Loucy (cell line): ENCODE results near the gene CEACAM21.

Experiments
- H2AFZ ChIP-seq: fragments of 200-600 bp; sonication (generic); 2 replicates; pipeline ENCODE4 v1.6.0; 2016; ENCODE audit warnings: antibody characterized with exemption, mild to moderate bottlenecking, low read length, moderate library complexity
- H3F3A ChIP-seq: fragments of 200-600 bp; 2 replicates; pipeline ENCODE4 v1.6.0; 2016; ENCODE audit warnings: antibody characterized with exemption, low read depth, mild to moderate bottlenecking
- H3K27me3 ChIP-seq: fragments of 200-600 bp; sonication (generic); 2 replicates; pipeline ENCODE4 v1.6.1; 2014; ENCODE audit warnings: low read length, mild to moderate bottlenecking; ENCODE audit not compliant: insufficient read depth, poor library complexity, severe bottlenecking
- H3K36me3 ChIP-seq: fragments of 200-600 bp; sonication (generic); 2 replicates; pipeline ENCODE4 v1.6.1; 2016; ENCODE audit warnings: low read length; ENCODE audit not compliant: insufficient read depth
- H3K4me1 ChIP-seq: fragments of 200-600 bp; sonication (generic); 2 replicates; pipeline ENCODE4 v1.5.1; 2014; ENCODE audit warnings: low read length, mild to moderate bottlenecking; ENCODE audit not compliant: insufficient read depth, poor library complexity, severe bottlenecking
- H3K4me2 ChIP-seq: fragments of 200-600 bp; sonication (generic); 2 replicates; pipeline ENCODE4 v1.6.0; 2014; ENCODE audit warnings: antibody characterized with exemption, low read length, low read depth, mild to moderate bottlenecking; ENCODE audit not compliant: poor library complexity, severe bottlenecking
- H3K4me3 ChIP-seq: fragments of 200-600 bp; sonication (generic); 2 replicates; pipeline ENCODE4 v1.5.1; 2014; ENCODE audit warnings: low read length, mild to moderate bottlenecking, mixed read lengths; ENCODE audit not compliant: poor library complexity, severe bottlenecking
- H3K79me2 ChIP-seq: fragments of 200-600 bp; sonication (generic); 2 replicates; pipeline ENCODE4 v1.6.1; 2014; ENCODE audit warnings: low read length; ENCODE audit not compliant: insufficient read depth
- H3K9ac ChIP-seq: fragments of 200-600 bp; sonication (generic); 2 replicates; pipeline ENCODE4 v1.6.0; 2014; ENCODE audit warnings: mild to moderate bottlenecking, low read depth, low read length, moderate library complexity; ENCODE audit not compliant: poor library complexity, severe bottlenecking
- H3K9me2 ChIP-seq: fragments of 200-600 bp; sonication (generic); replicated peaks from 2 replicates; pipeline ENCODE4 v1.6.1; 2016; ENCODE audit warnings: low read depth, low read length, mixed read lengths
- H3K9me3 ChIP-seq: fragments of 200-600 bp; sonication (generic); 2 replicates; pipeline ENCODE4 v1.6.1; 2014; ENCODE audit warnings: mild to moderate bottlenecking, antibody characterized with exemption, low read length, low read depth; ENCODE audit not compliant: insufficient read depth
- H4K20me1 ChIP-seq: fragments of 200-600 bp; sonication (generic); 2 replicates; pipeline ENCODE4 v1.6.0; 2014; ENCODE audit warnings: antibody characterized with exemption, low read length, mild to moderate bottlenecking; ENCODE audit not compliant: insufficient read depth, poor library complexity, severe bottlenecking
- CTCF ChIP-seq: fragments of 200-600 bp; sonication (generic); conservative IDR thresholded peaks from 2 replicates; pipeline ENCODE4 v1.5.1; 2014; ENCODE audit warnings: mild to moderate bottlenecking, antibody characterized with exemption, low read length
- EZH2phosphoT487 ChIP-seq: fragments of 200-600 bp; IDR thresholded peaks from 2 replicates; pipeline ENCODE4 v1.6.1; 2018; ENCODE audit warnings: antibody characterized with exemption, mild to moderate bottlenecking, moderate library complexity, borderline replicate concordance

Gene CEACAM21

GRCh38 chr19:41615207-41615606 lies 39.2 kb downstream of the CEACAM21 start:
- no peaks in the 10 kb centered on the region for H3K79me2 ChIP-seq
- H3K4me1 ChIP-seq: no peaks in the 10 kb centered on the region
- no peaks in the 10 kb centered on the region; the same call in 1 of the 2 replicates for H3K9me3 ChIP-seq
- no peaks in the 10 kb centered on the region for H3K9me2 ChIP-seq
- H3F3A ChIP-seq: no peaks in the 10 kb centered on the region
- no peak for TF ChIP-seq CTCF
- no peak for TF ChIP-seq EZH2phosphoT487
- no peak overlapping the region for H3K4me2 ChIP-seq
- H3K9ac ChIP-seq: no peak overlapping the region
- no peaks in the 10 kb centered on the region for H4K20me1 ChIP-seq
- no peaks in the 10 kb centered on the region for H3K36me3 ChIP-seq
- no peak overlapping the region for H2AFZ ChIP-seq
- no peak overlapping the region for H3K4me3 ChIP-seq
- H3K27me3 ChIP-seq: no peaks in the 10 kb centered on the region

GRCh38 chr19:41616792-41617621 lies 41.0 kb downstream of the CEACAM21 start:
- H3K9me2 ChIP-seq: no peaks in the 10 kb centered on the region
- no peaks in the 10 kb centered on the region for H3F3A ChIP-seq
- H3K4me3 ChIP-seq: no peak overlapping the region
- H3K9ac ChIP-seq: no peak overlapping the region
- TF ChIP-seq EZH2phosphoT487 (no peak), CTCF (no peak)
- no peaks in the 10 kb centered on the region for H3K27me3 ChIP-seq
- no peaks in the 10 kb centered on the region for H3K36me3 ChIP-seq
- H4K20me1 ChIP-seq: no peaks in the 10 kb centered on the region
- no peaks in the 10 kb centered on the region for H3K4me1 ChIP-seq
- no peak overlapping the region for H3K4me2 ChIP-seq
- no peak overlapping the region for H2AFZ ChIP-seq
- H3K9me3 ChIP-seq: no peaks in the 10 kb centered on the region; the same call in 1 of the 2 replicates
- H3K79me2 ChIP-seq: no peaks in the 10 kb centered on the region

- Histone ChIP-seq H3K27me3 (no peaks in the 10 kb centered on the region), H3F3A (no peaks in the 10 kb centered on the region), H3K9ac (no peak overlapping the region), H3K36me3 (no peaks in the 10 kb centered on the region), H3K4me1 (no peaks in the 10 kb centered on the region), H3K4me3 (no peak overlapping the region), H3K9me3 (no peaks in the 10 kb centered on the region; the same call in 1 of the 2 replicates), H3K4me2 (no peak overlapping the region), H4K20me1 (no peaks in the 10 kb centered on the region), H3K9me2 (no peaks in the 10 kb centered on the region), H2AFZ (no peak overlapping the region), H3K79me2 (no peaks in the 10 kb centered on the region)
- TF ChIP-seq CTCF (no peak), EZH2phosphoT487 (no peak)
These were observed 42.2 kb downstream of the CEACAM21 start for GRCh38 chr19:41617941-41618730.
